Stomach (tissue), 9 donors: ENCODE results near the gene VSIG10L. TPM values are rescaled to one million over a fixed set of nuclear protein-coding genes. Genes with fewer than 3 reads are reported as not detected.

Experiments used
- DNase-seq, 2 donors: peaks; one replicate each; pipeline versions ENCODE4 v3.0.0 to v3.0.0-alpha.2; 2013 to 2019
- H3K27ac ChIP-seq, 5 donors: fragments of 200-600 bp in 4 of 5; sonication (generic) in 4 of 5; one replicate each; pipeline ENCODE4 v1.5.1; 2013 to 2019; ENCODE audit warnings: mild to moderate bottlenecking in 1 of 5, moderate library complexity in 1 of 5
- H3K27me3 ChIP-seq, 3 donors: fragments of 200-600 bp; sonication (generic); one replicate each; pipeline ENCODE4 v1.5.1; 2017 to 2019; ENCODE audit warnings: mixed run types in 1 of 3
- H3K36me3 ChIP-seq, 4 donors: fragments of 200-600 bp; sonication (generic); 1 replicate in 3 of 4; 2 replicates in 1 of 4; pipeline ENCODE4 v1.5.1; 2016 to 2019
- H3K4me1 ChIP-seq, 4 donors: fragments of 200-600 bp; sonication (generic); one replicate each; pipeline ENCODE4 v1.5.1; 2016 to 2019
- H3K4me3 ChIP-seq, 4 donors: fragments of 200-600 bp; sonication (generic) in 3 of 4; one replicate each; pipeline ENCODE4 v1.5.1; 2016 to 2019; ENCODE audit warnings: mild to moderate bottlenecking in 1 of 4
- H3K9me3 ChIP-seq, 4 donors: fragments of 200-600 bp; sonication (generic); one replicate each; pipeline ENCODE4 v1.5.1; 2016 to 2019
- EP300 ChIP-seq: sonication (generic); formaldehyde crosslinking; IDR thresholded peaks from one replicate; pipeline ENCODE4 v1.6.1; 2017; ENCODE audit warnings: antibody characterized with exemption
- POLR2A ChIP-seq, 4 donors: fragments of 450-650 bp; IDR thresholded peaks; one replicate each; pipeline ENCODE4 v1.6.1; 2016; ENCODE audit warnings: antibody characterized with exemption in 4 of 4, control low read depth in 2 of 4, mild to moderate bottlenecking in 1 of 4, moderate library complexity in 1 of 4
- POLR2AphosphoS5 ChIP-seq, 3 donors: sonication (generic); formaldehyde crosslinking; IDR thresholded peaks; one replicate each; pipeline ENCODE4 v1.6.1; 2016; ENCODE audit warnings: antibody characterized with exemption in 3 of 3
- WGBS, 5 donors: extraction: QIAGEN DNeasy Blood & Tissue Kit in 3 of 5; methylation state at CpG; one replicate each; pipeline versions ENCODE4 v1.1.5 to v1.1.7; 2013 to 2018; 5-methylcytosine and 5-hydroxymethylcytosine counted together
- intact Hi-C: fragments of 100-400 bp; cut with DNase I; formaldehyde crosslinking; loops from one replicate; pipeline ENCODE4 v1.15.1; 2023; ENCODE audit warnings: low total_unique reads
- polyA plus RNA-seq, 3 donors: library from polyadenylated mRNA; stranded (reverse); fragments of 200-250 nt; gene quantifications; one replicate each; pipeline ENCODE4 v1.2.3, GENCODE V29; 2013
- total RNA-seq, 5 donors: library from RNA; depleted of rRNA; stranded (reverse); fragments of >200 nt; gene quantifications; one replicate each; pipeline versions ENCODE4 v1.1.0 to v1.2.3, GENCODE V29; 2014 to 2016
- TF ChIP-seq, protein P1 (sequence below), 7 experiments: fragments of 450-650 bp in 4 of 7; fragments of 200-600 bp in 3 of 7; sonication (generic) in 3 of 7; IDR thresholded peaks; one replicate each; pipeline ENCODE4 v1.5.1; 2016 to 2019; ENCODE audit warnings: antibody characterized with exemption in 7 of 7, control low read depth in 2 of 7, mild to moderate bottlenecking in 1 of 7
- donor health status: healthy with polysubstance abuse.
- donor health status: Bipolar disorder and iron deficiency.
- donor health status: healthy.

The VSIG10L gene
- total and polyA plus RNA-seq, 8 donors: 0.29 to 39.6 (median 1.1) TPM; not detected in 3

DNA sequence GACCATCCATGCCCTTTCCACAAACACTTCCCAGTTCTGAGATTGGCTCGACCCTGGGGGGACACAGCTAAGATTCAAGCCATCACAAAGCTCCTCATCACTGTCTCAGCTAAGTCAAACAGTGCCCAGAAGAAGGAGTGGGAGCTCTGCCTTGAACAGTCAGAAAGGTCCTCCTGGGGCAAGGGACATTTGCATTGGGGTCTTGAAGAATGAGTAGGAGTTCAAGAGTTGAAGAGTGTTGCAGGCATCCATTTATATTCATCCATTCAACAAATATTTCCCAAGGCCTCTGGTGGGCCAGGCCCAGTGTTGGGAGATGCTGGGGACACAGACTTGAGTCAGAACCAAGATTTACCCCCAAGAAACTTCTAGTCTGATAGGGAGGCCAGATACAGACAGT is 24.0 kb downstream of the VSIG10L start:
- intact Hi-C loops: no loop called here

GRCh38 chr19:51317376-51317775 is 24.6 kb downstream of the VSIG10L start:
- TF ChIP-seq, protein P1, sequence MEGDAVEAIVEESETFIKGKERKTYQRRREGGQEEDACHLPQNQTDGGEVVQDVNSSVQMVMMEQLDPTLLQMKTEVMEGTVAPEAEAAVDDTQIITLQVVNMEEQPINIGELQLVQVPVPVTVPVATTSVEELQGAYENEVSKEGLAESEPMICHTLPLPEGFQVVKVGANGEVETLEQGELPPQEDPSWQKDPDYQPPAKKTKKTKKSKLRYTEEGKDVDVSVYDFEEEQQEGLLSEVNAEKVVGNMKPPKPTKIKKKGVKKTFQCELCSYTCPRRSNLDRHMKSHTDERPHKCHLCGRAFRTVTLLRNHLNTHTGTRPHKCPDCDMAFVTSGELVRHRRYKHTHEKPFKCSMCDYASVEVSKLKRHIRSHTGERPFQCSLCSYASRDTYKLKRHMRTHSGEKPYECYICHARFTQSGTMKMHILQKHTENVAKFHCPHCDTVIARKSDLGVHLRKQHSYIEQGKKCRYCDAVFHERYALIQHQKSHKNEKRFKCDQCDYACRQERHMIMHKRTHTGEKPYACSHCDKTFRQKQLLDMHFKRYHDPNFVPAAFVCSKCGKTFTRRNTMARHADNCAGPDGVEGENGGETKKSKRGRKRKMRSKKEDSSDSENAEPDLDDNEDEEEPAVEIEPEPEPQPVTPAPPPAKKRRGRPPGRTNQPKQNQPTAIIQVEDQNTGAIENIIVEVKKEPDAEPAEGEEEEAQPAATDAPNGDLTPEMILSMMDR (IDR thresholded peaks at IDR 0.05): no peak
- TF ChIP-seq POLR2A (IDR thresholded peaks at IDR 0.05) (no peak), POLR2AphosphoS5 (IDR thresholded peaks at IDR 0.05) (no peak), EP300 (no peak)
- Histone ChIP-seq H3K36me3 (no peaks in the 10 kb centered on the region), H3K27ac (no peak overlapping the region), H3K27me3 (peaks cover 2 to 70% (median 8%) of the 10 kb centered on the region in 3 donors), H3K9me3 (peaks cover 0 to 12% (median 3%) of the 10 kb centered on the region in 4 donors), H3K4me1 (no peaks in the 10 kb centered on the region), H3K4me3 (no peak overlapping the region)
- WGBS, 5 donors: 81 to 87% (median 82%) methylated on average over 3 of the region's 3 CpGs
- no peak for DNase-seq
- intact Hi-C loops: no loop called here

More for the DNA sequence above, 24.0 kb downstream of the VSIG10L start:
- peaks cover 0 to 70% (median 2%) of the 10 kb centered on the region in 3 donors for H3K27me3 ChIP-seq
- DNase-seq: no peak
- no peak overlapping the region for H3K27ac ChIP-seq
- H3K4me3 ChIP-seq: no peak overlapping the region
- WGBS, 5 donors: 49 to 68% (median 58%) methylated on average over 1 of the region's 1 CpG
- no peaks in the 10 kb centered on the region for H3K36me3 ChIP-seq
- H3K9me3 ChIP-seq: peaks cover 0 to 12% (median 3%) of the 10 kb centered on the region in 4 donors
- TF ChIP-seq, protein P1 (IDR thresholded peaks at IDR 0.05): no peak
- no peak for TF ChIP-seq EP300
- TF ChIP-seq POLR2A (IDR thresholded peaks at IDR 0.05): no peak
- TF ChIP-seq POLR2AphosphoS5 (IDR thresholded peaks at IDR 0.05): no peak
- H3K4me1 ChIP-seq: no peaks in the 10 kb centered on the region

DNA sequence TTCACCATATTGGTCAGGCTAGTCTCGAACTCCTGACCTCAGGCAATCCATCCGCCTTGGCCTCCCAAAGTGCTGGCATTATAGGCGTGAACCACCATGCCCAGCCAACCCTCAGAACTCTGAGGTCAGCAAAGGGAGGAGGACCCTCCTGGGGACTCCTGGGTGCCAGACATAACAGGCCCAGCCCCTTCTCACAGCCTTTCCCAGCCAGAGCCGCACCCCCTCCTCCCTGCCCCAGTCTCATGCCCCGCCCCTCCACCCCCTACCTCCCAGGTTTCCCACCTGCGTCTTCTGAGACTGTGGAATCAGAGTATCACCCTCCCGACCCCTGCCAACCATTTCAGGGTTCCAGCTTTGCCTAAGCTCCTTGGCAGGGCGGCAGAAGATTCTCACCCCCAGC is 25.3 kb downstream of the VSIG10L start:
- peaks cover 0 to 12% (median 3%) of the 10 kb centered on the region in 4 donors for H3K9me3 ChIP-seq
- no peak overlapping the region for H3K27ac ChIP-seq
- peaks cover 9 to 71% (median 14%) of the 10 kb centered on the region in 3 donors for H3K27me3 ChIP-seq
- no peak for DNase-seq
- no peaks in the 10 kb centered on the region for H3K36me3 ChIP-seq
- no peaks in the 10 kb centered on the region for H3K4me1 ChIP-seq
- WGBS, 5 donors: 59 to 63% (median 61%) methylated on average over 6 to 8 of the region's 8 CpGs
- no peak overlapping the region for H3K4me3 ChIP-seq
- no peak for TF ChIP-seq POLR2A (IDR thresholded peaks at IDR 0.05)
- TF ChIP-seq, protein P1 (IDR thresholded peaks at IDR 0.05): no peak
- TF ChIP-seq EP300: no peak
- no peak for TF ChIP-seq POLR2AphosphoS5 (IDR thresholded peaks at IDR 0.05)
- intact Hi-C loops: no loop called here

DNA sequence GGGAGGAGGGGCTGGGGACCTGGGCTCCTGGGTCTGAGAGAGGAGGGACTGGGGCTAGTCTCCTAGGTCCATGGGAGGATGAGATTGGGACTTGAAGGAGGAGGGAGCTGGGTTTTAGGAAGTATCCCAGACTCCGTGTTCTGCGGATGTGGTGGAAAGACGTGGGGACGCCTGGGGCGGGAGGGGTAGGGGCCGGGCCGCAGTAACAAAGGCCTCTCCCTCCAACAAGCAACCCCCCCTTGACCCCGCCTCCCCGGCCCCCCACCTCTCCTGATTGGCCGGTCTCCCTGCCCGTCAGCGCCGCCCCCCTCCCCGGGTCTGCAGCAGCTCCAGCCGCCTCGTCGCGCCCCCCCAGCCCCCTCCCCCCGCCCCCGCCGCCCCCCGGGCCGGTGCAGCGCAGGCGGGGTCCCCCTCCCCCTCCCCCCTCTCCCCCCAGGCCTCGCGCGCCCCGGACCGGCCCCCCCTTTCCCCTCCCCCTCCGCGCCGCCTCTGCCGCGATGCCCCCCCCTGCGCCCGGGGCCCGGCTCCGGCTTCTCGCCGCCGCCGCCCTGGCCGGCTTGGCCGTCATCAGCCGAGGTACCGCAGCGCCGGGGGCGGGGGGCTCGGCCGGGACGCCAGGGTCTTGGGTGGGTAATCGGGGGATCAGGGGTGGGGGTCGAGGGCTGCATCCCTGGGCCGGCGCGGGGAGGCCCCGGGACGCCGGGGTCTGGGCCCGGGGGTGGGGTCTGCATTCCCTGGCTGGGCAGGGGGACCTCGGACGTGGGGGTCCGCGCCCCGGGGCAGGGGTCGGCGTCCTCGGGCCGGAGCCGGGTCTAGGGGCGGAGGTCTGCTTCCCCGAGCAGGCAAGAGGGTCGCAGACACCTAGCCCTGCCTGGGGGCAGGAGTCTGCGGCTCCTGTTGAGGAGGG is 30.3 kb downstream of the VSIG10L start, which contains the start of gene IGLON5:
Gene IGLON5, plus strand, starts transcription at position 294 of the 907 bp plus-strand sequence. Its CDS starts 204 bp downstream, at position 498.
- intact Hi-C loops: no loop called here
- DNase-seq: peak in 1 of 2 donors; percentile 48
- TF ChIP-seq POLR2AphosphoS5 (IDR thresholded peaks at IDR 0.05) (no peak), POLR2A (IDR thresholded peaks at IDR 0.05) (no peak), EP300 (no peak)
- TF ChIP-seq, protein P1 (IDR thresholded peaks at IDR 0.05): no peak
- Histone ChIP-seq H3K9me3 (peaks cover 0 to 31% (median 21%) of the 10 kb centered on the region in 4 donors), H3K4me1 (peaks cover 0 to 3% (median 0%) of the 10 kb centered on the region in 4 donors), H3K4me3 (no peak within 1 kb of the TSS), H3K27ac (no peak within 1 kb of the TSS), H3K36me3 (no peaks in the 10 kb centered on the region), H3K27me3 (peaks cover 13 to 84% (median 24%) of the 10 kb centered on the region in 3 donors)
- 1 to 5% (median 5%) methylated on average over 5 to 66 of the region's 76 CpGs for WGBS, 5 donors
